CD4-positive, alpha-beta T cell (primary cell): Measurements from ENCODE around the gene SSR3. TPM values are rescaled to one million over a fixed set of nuclear protein-coding genes. Genes with fewer than 3 reads are reported as not detected.

ENCODE experiments used
- ATAC-seq: fragments of 200-7000 bp; cut with Tn5 transposase; one replicate; pipeline ENCODE4 v1.10.0; 2022; ENCODE audit warnings: mild to moderate bottlenecking; ENCODE audit not compliant: poor library complexity
- CTCF ChIA-PET: fragments of 350-600 bp; sonication (Branson Sonifier 250); formaldehyde crosslinking; loops from one replicate; lab custom pipeline; 2021; ENCODE audit warnings: antibody characterized with exemption, inconsistent platforms; lab: Charles Lee
- POLR2A ChIA-PET: fragments of 350-600 bp; sonication (Branson Sonifier 250); formaldehyde crosslinking; loops from one replicate; lab custom pipeline; 2021; ENCODE audit warnings: antibody characterized with exemption, inconsistent platforms; lab: Charles Lee
- DNase-seq, 14 experiments: peaks; one replicate each; pipeline ENCODE4 v3.0.0-alpha.2; 2013 to 2020; ENCODE audit warnings: mixed read lengths in 2 of 14
- H3K27ac ChIP-seq, 2 donors: one replicate each; pipeline versions ENCODE4 v1.5.1 to v1.7.0; 2013; ENCODE audit warnings: low read length in 2 of 2, low read depth in 1 of 2, mild to moderate bottlenecking in 1 of 2
- H3K27me3 ChIP-seq, 2 experiments: 1 replicate in 1 of 2; 2 replicates in 1 of 2; pipeline versions ENCODE4 v1.6.1 to v1.7.0; 2013; ENCODE audit warnings: low read length in 2 of 2, control low read depth in 1 of 2, mild to moderate bottlenecking in 1 of 2, moderate library complexity in 1 of 2; ENCODE audit not compliant: insufficient read depth in 2 of 2, control insufficient read depth in 1 of 2
- H3K36me3 ChIP-seq: one replicate; pipeline ENCODE4 v1.6.1; 2013; ENCODE audit warnings: low read length, control low read depth; ENCODE audit not compliant: insufficient read depth
- H3K4me1 ChIP-seq: one replicate; pipeline ENCODE4 v1.6.1; 2013; ENCODE audit warnings: low read length, control low read depth; ENCODE audit not compliant: insufficient read depth
- H3K4me3 ChIP-seq: one replicate; pipeline ENCODE4 v1.5.1; 2013; ENCODE audit warnings: mild to moderate bottlenecking, low read length, moderate library complexity
- H3K9me3 ChIP-seq, 2 experiments: 1 replicate in 1 of 2; 2 replicates in 1 of 2; pipeline versions ENCODE4 v1.6.1 to v1.7.0; 2013; ENCODE audit warnings: low read length in 2 of 2, mild to moderate bottlenecking in 2 of 2, control low read depth in 1 of 2, moderate library complexity in 1 of 2; ENCODE audit not compliant: control insufficient read depth in 1 of 2, insufficient read depth in 1 of 2
- H3K27ac Mint-ChIP-seq: one replicate; pipeline ENCODE4 v1.8.0; 2020; ENCODE audit warnings: mixed read lengths
- H3K27me3 Mint-ChIP-seq: one replicate; pipeline ENCODE4 v1.8.0; 2021; ENCODE audit warnings: mixed read lengths
- H3K36me3 Mint-ChIP-seq: one replicate; pipeline ENCODE4 v1.8.0; 2021; ENCODE audit warnings: low read depth, mixed read lengths
- H3K4me1 Mint-ChIP-seq: one replicate; pipeline ENCODE4 v1.8.0; 2021; ENCODE audit warnings: low read depth, mixed read lengths
- H3K4me3 Mint-ChIP-seq: one replicate; pipeline ENCODE4 v1.8.0; 2020; ENCODE audit warnings: mild to moderate bottlenecking, mixed read lengths
- H3K9me3 Mint-ChIP-seq: one replicate; pipeline ENCODE4 v1.8.0; 2020; ENCODE audit warnings: mixed read lengths
- CTCF ChIP-seq: fragments of 200-600 bp; IDR thresholded peaks from one replicate; pipeline ENCODE4 v1.8.0; 2022; ENCODE audit warnings: antibody characterized with exemption, mild to moderate bottlenecking
- intact Hi-C, 2 experiments: fragments of 100-400 bp; cut with DNase I in 1 of 2; cut with micrococcal nuclease in 1 of 2; formaldehyde crosslinking; loops; one replicate each; pipeline versions ENCODE4 v1.15.1 to v1.9.0; 2023 to 2025; cut with DNase I, micrococcal nuclease
- total RNA-seq, 174 experiments: library from RNA in 2 of 174; stranded (reverse) in 2 of 174; gene quantifications; one replicate each; pipeline ENCODE4 v1.2.3 and lab custom pipeline; 2021 to 2026

The SSR3 gene
- total RNA-seq, 2 experiments from 2014 or later = 78.8 to 79.5 TPM

GRCh38 chr3:156586905-156587759 lies 32.2 kb upstream of the SSR3 start:
- Histone ChIP-seq H3K27ac (no peak overlapping the region), H3K36me3 (no peaks in the 10 kb centered on the region), H3K4me1 (no peaks in the 10 kb centered on the region), H3K9me3 (no peaks in the 10 kb centered on the region), H3K27me3 (no peaks in the 10 kb centered on the region), H3K4me3 (no peak overlapping the region)
- Mint-ChIP-seq H3K9me3 (peaks cover 4% of the 10 kb centered on the region), H3K4me3 (no peak overlapping the region), H3K27me3 (no peaks in the 10 kb centered on the region), H3K4me1 (peaks cover 4% of the 10 kb centered on the region), H3K36me3 (no peaks in the 10 kb centered on the region), H3K27ac (no peak overlapping the region)
- POLR2A ChIA-PET = no interaction called here
- intact Hi-C loops = no loop called here
- CTCF ChIA-PET = interaction anchor here (1.0 kb wide), 1 partner anchor 27 kb away, joined by 3 read pairs; no protein-coding TSS in a partner anchor
- no peak for TF ChIP-seq CTCF
- DNase-seq = peak in 1 of 14 experiments; percentile 25
- no peak for ATAC-seq

- H3K4me3 Mint-ChIP-seq = no peak overlapping the region
- no peak for TF ChIP-seq CTCF
- no peaks in the 10 kb centered on the region for H3K27me3 Mint-ChIP-seq
- intact Hi-C loops = no loop called here
- Histone ChIP-seq H3K9me3 (no peaks in the 10 kb centered on the region), H3K4me3 (no peak overlapping the region), H3K27me3 (no peaks in the 10 kb centered on the region), H3K4me1 (no peaks in the 10 kb centered on the region), H3K36me3 (no peaks in the 10 kb centered on the region), H3K27ac (no peak overlapping the region)
- no peak overlapping the region for H3K27ac Mint-ChIP-seq
- DNase-seq = no peak
- POLR2A ChIA-PET = interaction anchor here (0.7 to 1.5 kb wide), 2 partner anchors 29 to 46 kb away, joined by 3 to 6 read pairs; partner anchors contain the start of gene SSR3
- H3K4me1 Mint-ChIP-seq = peaks cover 4% of the 10 kb centered on the region
- ATAC-seq = no peak
- CTCF ChIA-PET = no interaction called here
- H3K36me3 Mint-ChIP-seq = no peaks in the 10 kb centered on the region
- no peaks in the 10 kb centered on the region for H3K9me3 Mint-ChIP-seq
Observed at GRCh38 chr3:156583469-156583868, 28.6 kb upstream of the SSR3 start.

GRCh38 chr3:156582532-156583183 lies 27.7 kb upstream of the SSR3 start:
- intact Hi-C loops = no loop called here
- no peaks in the 10 kb centered on the region for H3K4me1 ChIP-seq
- DNase-seq (no peak), ATAC-seq (no peak)
- H3K36me3 ChIP-seq = no peaks in the 10 kb centered on the region
- Mint-ChIP-seq H3K9me3 (no peaks in the 10 kb centered on the region), H3K27ac (no peak overlapping the region), H3K27me3 (no peaks in the 10 kb centered on the region), H3K4me3 (no peak overlapping the region), H3K36me3 (no peaks in the 10 kb centered on the region), H3K4me1 (peaks cover 4% of the 10 kb centered on the region)
- H3K27me3 ChIP-seq = no peaks in the 10 kb centered on the region
- ChIA-PET POLR2A (interaction anchor here (0.5 to 1.5 kb wide), 2 partner anchors 28 to 56 kb away, joined by 4 to 6 read pairs; partner anchors contain the start of gene SSR3), CTCF (no interaction called here)
- H3K9me3 ChIP-seq = no peaks in the 10 kb centered on the region
- TF ChIP-seq CTCF = no peak
- no peak overlapping the region for H3K4me3 ChIP-seq
- H3K27ac ChIP-seq = no peak overlapping the region
